Activated T-helper 2 cell treated with anti-CD3 and anti-CD28 coated beads, Interferon-gamma antibody, Interleukin-2, Interleukin-4, amounts not matched to agents 10 μg/mL and 5 μg/mL and 100 μg/mL, durations not matched to agents 14 hours and 24 hours and 36 hours (primary cell): ENCODE results near the gene MTFR1L. TPM values are rescaled to one million over a fixed set of nuclear protein-coding genes. Genes with fewer than 3 reads are reported as not detected.
A peak's percentile ranks its signal among the peaks of the same experiment; 100 is the strongest.

Experiments
- DNase-seq: peaks from one replicate; pipeline ENCODE4 v3.0.0; 2021; ENCODE audit warnings: low spot score
- H3K27ac Mint-ChIP-seq: one replicate; pipeline ENCODE4 v1.8.0; 2021; ENCODE audit warnings: mixed read lengths
- H3K27me3 Mint-ChIP-seq: one replicate; pipeline ENCODE4 v1.8.0; 2021; ENCODE audit warnings: low read depth, mixed read lengths
- H3K36me3 Mint-ChIP-seq: one replicate; pipeline ENCODE4 v1.8.0; 2021; ENCODE audit warnings: low read depth, mixed read lengths
- H3K4me1 Mint-ChIP-seq: one replicate; pipeline ENCODE4 v1.8.0; 2021; ENCODE audit warnings: low read depth, mixed read lengths
- H3K4me3 Mint-ChIP-seq: one replicate; pipeline ENCODE4 v1.8.0; 2021; ENCODE audit warnings: low read depth, mild to moderate bottlenecking, moderate library complexity, mixed read lengths
- H3K9me3 Mint-ChIP-seq: one replicate; pipeline ENCODE4 v1.8.0; 2021; ENCODE audit warnings: mixed read lengths
- intact Hi-C: fragments of 100-400 bp; cut with micrococcal nuclease; formaldehyde crosslinking; loops from one replicate; pipeline ENCODE4 v1.15.1; 2023
- total RNA-seq: library from RNA; stranded (reverse); gene quantifications from 2 replicates; pipeline ENCODE4 v1.2.3, GENCODE V29; 2022

The MTFR1L gene
- total RNA-seq: 29.6 and 30.0 TPM in 2 replicates

DNA sequence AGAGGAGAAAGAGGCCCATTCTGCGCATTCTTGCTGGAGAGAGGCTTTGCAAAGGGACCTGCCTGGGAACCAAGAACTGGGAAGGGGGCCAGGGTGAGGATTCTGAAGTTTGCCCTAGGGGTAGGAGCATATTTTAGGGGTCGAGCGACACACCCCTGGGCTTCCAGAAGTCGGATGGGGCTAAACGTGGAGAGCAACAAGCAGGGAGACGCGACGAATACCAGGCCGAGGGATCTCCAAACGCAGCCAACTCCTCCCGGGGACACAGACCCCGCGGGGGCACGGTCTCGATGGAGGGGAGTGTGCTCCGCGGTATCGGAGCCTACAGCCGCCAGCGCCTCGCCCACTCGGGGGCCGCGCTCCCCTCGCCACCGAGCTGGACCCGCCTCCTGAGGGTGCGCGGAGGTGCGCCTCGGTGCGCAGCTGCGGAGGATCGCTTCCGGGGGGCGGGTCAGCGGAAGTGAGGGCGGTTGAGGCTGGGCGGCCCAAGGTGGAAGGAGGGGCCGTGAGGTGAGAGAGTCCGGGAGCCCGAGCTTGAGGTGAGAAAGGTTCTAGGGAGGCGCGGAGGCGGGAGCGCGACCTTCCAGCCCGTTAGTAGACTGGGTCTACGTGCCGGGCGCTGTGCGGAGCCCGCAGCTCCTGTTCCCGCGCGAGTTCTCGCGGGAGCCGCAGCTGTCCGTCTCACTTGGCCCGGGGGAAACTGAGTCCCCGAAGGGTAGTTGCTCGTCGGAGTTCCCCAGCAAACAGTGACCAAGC, at the start of gene MTFR1L:
TSS of gene MTFR1L (plus strand) at position 464 of the 756 bp plus-strand sequence. CDS start 3,151 bp downstream, outside the sequence.
- Mint-ChIP-seq H3K4me1 (peaks cover 26% of the 10 kb centered on the region), H3K27ac (peak within 1 kb of the TSS; percentile 90), H3K27me3 (no peaks in the 10 kb centered on the region), H3K4me3 (peak within 1 kb of the TSS; percentile 97), H3K9me3 (no peaks in the 10 kb centered on the region), H3K36me3 (peaks cover 9% of the 10 kb centered on the region)
- intact Hi-C loops: loop anchor here (1.0 to 10.0 kb wide), 3 partner anchors 55 to 295 kb away; partner anchors contain the start of genes PAFAH2 and PAQR7
- peak; percentile 92 for DNase-seq

DNA sequence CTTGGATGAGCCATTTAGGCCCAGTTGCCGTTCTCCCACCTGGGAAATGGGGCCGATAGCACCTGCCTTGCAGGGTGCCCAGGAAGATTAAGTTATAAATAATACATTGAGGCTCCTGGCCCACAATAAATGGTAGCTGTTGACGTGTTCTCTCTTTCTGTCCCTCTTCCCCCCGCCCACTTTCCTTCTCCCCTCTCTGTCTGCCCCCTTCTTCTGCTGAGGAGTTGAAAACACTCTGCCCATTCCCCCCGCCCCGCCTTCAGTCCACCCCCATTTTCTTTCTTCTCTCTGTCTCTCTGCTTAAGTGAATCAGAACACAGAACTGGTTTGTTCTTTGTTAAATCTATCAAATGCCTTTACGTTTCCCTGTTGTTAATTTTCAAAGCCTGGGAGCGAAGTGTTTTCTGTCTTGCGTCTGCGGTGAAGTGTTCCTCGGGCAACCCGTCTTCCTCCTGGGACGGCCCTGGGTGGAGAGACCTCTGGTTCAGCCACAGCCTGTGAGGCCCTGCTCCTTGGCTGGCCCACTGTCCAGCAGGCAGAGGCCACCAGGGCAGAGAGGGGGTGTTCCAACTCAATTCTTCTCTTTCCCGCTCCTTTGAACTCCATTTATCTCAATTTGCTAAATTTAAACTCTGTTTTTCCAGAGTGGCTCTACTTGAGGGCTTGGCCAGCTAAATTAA, 49.1 kb upstream of the MTFR1L start:
- H3K36me3 Mint-ChIP-seq: peaks cover 5% of the 10 kb centered on the region
- no peak for DNase-seq
- H3K27me3 Mint-ChIP-seq: peaks cover 47% of the 10 kb centered on the region
- no peak overlapping the region for H3K4me3 Mint-ChIP-seq
- peaks cover 19% of the 10 kb centered on the region for H3K4me1 Mint-ChIP-seq
- intact Hi-C loops: no loop called here
- no peaks in the 10 kb centered on the region for H3K9me3 Mint-ChIP-seq
- no peak overlapping the region for H3K27ac Mint-ChIP-seq

DNA sequence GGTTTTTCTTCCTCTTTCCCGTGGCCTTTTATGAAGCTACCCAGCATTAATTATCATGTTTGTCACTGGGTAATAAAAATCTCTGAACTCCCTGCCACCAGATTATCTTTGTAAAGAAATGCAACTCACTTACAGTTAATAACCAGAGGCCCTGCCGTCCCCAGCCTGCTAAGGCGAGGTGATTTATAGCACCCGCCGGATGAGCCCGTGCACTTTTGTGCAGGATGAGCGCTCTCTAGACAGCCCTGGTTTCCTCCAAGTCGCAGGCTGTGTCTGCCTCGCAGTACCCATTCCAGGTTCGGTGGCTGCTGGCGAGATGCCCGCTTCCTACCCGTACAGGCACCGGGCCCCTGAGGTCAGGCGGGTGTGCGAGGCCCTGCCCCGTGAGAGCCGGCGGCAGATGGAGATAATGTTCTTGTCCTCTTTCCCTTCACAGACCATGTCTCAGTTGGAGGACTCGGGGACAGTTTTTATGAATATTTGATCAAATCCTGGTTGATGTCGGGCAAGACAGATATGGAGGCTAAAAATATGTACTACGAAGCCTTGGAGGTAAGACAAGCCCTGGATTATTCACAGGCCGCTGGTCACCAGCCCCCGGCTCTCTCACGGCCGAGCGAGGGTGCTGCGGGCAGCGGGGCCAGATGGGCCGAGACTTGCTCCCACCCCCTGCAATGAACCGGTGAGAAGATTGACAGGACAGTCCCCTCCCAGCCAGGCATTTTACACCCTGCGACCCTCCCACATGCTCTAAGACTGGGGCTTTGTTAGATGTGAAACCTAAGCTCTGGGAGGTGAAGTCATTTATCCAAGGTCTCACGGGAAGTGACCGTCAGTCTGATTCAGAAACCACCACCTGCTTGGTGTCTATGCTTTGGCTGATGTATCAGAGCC, 48.3 kb upstream of the MTFR1L start:
- peaks cover 20% of the 10 kb centered on the region for H3K4me1 Mint-ChIP-seq

DNA sequence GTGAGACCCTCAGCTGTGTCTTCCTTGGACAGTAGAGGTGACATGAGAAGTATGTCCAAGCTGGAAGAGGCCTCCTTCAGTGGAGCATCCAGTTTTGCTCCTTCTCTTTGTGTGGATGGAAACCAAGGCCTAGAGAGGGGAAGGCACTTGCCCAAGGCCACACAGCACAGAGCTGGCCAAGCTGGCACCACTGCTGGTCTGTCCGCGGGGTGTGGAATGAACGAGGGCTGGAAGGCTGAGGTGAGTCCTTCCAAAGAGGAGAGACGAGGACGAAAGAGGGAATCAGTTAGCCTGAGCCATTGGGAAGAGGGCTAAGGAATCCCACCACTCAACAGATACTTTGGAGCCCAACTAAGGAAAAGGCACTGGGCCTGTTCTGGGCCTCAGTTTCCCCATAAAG, 47.6 kb upstream of the MTFR1L start:
- peaks cover 20% of the 10 kb centered on the region for H3K4me1 Mint-ChIP-seq
- no peak overlapping the region for H3K27ac Mint-ChIP-seq
- intact Hi-C loops: no loop called here
- no peak overlapping the region for H3K4me3 Mint-ChIP-seq
- H3K9me3 Mint-ChIP-seq: no peaks in the 10 kb centered on the region
- peaks cover 53% of the 10 kb centered on the region for H3K27me3 Mint-ChIP-seq
- DNase-seq: no peak
- H3K36me3 Mint-ChIP-seq: peaks cover 5% of the 10 kb centered on the region

More for the DNA sequence above, 48.3 kb upstream of the MTFR1L start:
- Mint-ChIP-seq H3K36me3 (peaks cover 5% of the 10 kb centered on the region), H3K9me3 (no peaks in the 10 kb centered on the region), H3K4me3 (no peak overlapping the region), H3K27ac (no peak overlapping the region), H3K27me3 (peaks cover 49% of the 10 kb centered on the region)
- intact Hi-C loops: no loop called here
- DNase-seq: no peak

DNA sequence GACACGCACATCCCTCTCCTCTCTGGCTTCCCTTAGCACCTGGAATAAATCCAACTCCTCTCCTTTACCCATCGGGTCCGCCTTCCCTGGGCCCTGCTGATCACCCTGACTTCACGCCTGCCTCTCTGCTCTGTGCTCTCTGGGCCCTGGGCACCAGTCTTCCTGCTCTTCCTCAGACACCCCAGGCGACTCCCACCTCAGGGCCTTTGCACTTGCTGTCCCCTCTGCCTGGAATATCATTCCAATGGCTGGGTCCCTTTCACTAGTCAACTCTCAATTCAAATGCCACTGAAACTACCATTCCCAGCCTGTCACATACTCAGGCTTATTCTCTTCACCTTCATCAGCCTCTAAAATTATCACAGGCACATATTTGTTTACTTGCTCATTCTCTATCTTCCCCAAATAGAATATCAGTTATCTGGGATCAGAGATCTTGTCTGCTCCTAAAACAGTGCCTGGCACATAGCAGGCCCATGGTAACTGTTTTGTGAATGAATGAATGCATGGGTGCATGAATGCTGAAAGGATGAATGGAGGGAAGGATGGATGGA, 47.0 kb upstream of the MTFR1L start:
- Mint-ChIP-seq H3K36me3 (peaks cover 5% of the 10 kb centered on the region), H3K4me3 (no peak overlapping the region), H3K4me1 (peaks cover 20% of the 10 kb centered on the region), H3K9me3 (no peaks in the 10 kb centered on the region), H3K27me3 (peaks cover 56% of the 10 kb centered on the region), H3K27ac (no peak overlapping the region)
- DNase-seq: no peak
- intact Hi-C loops: no loop called here

DNA sequence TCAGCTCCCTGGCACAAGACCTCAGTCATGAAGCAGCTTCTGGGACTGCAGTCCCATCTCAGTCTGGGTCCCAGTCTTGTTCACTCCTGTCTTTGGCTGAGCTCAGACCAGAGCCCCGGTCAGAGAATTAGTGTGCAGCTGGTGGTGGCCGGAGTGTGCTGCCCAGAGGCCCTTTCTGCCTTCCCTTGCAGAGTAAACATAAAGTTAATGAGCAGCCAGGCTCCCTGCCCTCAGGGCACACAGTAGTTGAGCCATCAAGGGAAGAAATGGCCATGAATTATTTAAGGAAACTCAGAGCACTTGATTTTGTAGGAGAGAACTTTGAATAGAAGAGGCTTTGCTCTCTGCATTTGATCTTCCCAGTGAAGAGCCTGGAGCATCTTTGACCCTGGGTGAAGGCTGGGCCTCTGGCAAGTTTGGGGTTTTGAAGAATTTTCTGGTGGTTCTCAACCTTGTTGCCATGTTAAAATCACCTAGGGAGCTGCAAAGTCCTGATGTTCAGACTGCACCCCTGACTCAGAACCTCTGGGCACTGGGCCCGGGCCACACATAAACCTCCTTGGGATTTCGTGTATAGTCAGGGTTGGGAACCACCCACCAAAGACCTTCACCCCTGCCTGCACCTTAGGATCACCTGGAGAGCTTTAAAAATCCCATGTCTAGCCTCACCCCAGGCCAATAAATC, 46.2 kb upstream of the MTFR1L start:
- peaks cover 20% of the 10 kb centered on the region for H3K4me1 Mint-ChIP-seq
- peaks cover 60% of the 10 kb centered on the region for H3K27me3 Mint-ChIP-seq
- no peak for DNase-seq
- H3K27ac Mint-ChIP-seq: no peak overlapping the region
- no peak overlapping the region for H3K4me3 Mint-ChIP-seq
- intact Hi-C loops: loop anchor here (1.0 kb wide), 1 partner anchor 99 kb away; no protein-coding TSS in a partner anchor
- H3K9me3 Mint-ChIP-seq: no peaks in the 10 kb centered on the region
- peaks cover 5% of the 10 kb centered on the region for H3K36me3 Mint-ChIP-seq

DNA sequence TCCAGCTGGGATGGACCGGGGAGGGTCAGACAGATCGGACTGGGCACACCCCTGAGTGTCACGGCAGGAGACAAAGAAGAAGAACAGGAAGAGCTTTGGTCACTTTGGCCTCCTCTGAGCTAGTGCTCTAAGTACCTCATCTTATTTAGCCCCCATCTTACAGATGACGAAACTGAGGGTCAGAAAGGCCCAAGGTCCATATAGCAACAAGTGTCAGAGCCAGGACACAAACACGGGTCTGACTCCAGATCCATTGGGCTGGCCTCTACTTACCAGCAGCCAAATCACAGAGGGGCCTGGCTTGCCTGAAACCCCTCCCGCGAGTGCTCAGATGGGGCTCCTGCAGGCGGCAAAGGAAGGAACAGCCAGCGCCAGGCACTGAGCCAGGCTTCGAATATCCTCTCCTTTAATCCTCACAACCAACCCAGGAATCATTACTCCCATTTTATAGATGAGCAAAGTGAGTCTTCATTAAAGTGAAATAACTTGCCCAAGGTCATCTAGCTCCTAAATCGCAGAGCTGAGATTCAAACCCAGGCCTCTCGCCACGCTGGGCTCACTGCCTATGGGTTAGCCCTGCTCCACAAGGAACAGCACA, 45.4 kb upstream of the MTFR1L start:
- DNase-seq: no peak
- no peaks in the 10 kb centered on the region for H3K9me3 Mint-ChIP-seq
- H3K27me3 Mint-ChIP-seq: peaks cover 64% of the 10 kb centered on the region
- H3K4me3 Mint-ChIP-seq: no peak overlapping the region
- H3K36me3 Mint-ChIP-seq: peaks cover 5% of the 10 kb centered on the region
- intact Hi-C loops: loop anchor here (1.0 kb wide), 1 partner anchor 100 kb away; no protein-coding TSS in a partner anchor
- peaks cover 20% of the 10 kb centered on the region for H3K4me1 Mint-ChIP-seq
- no peak overlapping the region for H3K27ac Mint-ChIP-seq

DNA sequence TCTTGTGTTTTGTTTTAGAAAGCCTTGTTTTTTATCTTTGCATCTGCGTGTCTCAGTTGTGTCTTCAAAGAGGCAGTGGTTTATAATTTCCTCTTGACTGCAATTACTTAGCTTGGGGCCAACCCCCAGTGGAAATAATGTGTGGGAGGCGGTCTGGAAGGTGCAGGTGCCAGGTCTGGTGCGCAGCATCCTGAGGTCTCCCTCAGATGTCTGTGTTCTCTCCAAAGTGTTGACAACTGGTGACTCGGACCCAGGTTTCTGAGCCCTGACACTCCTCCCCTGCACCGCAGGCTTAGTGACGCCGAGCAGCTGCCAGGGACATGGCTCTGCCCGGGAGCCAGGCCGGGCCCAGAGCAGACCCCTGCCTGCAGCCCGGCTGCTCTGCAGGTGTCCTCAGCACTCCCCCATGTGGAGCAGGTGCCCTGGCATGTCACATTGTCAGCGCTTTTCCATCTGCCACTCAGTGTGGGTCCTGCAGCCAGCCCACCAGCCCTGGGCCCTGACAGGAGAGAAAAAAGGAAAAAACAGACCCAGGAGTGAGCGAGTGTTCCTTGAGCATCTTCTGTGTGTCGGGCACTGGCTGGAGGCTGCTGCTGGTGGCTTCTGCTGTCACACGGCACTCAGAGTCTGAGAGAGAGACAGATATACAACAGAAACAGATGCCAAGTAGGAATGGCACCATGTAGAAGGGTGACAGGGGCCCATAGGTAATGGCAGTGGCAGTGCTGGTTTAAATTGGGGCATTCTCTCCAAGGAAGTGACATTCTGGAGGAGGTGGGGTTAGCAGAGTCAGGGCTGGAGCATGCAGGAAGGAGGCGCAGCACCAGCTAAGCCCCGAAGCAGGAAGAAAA, 44.6 kb upstream of the MTFR1L start:
- peaks cover 61% of the 10 kb centered on the region for H3K27me3 Mint-ChIP-seq
- intact Hi-C loops: loop anchor here (1.0 kb wide), 1 partner anchor 101 kb away; no protein-coding TSS in a partner anchor
- peaks cover 5% of the 10 kb centered on the region for H3K36me3 Mint-ChIP-seq
- H3K4me3 Mint-ChIP-seq: no peak overlapping the region
- H3K27ac Mint-ChIP-seq: peak overlapping the region; percentile 5
- H3K4me1 Mint-ChIP-seq: peaks cover 20% of the 10 kb centered on the region
- peak; percentile 74 for DNase-seq
- H3K9me3 Mint-ChIP-seq: no peaks in the 10 kb centered on the region

DNA sequence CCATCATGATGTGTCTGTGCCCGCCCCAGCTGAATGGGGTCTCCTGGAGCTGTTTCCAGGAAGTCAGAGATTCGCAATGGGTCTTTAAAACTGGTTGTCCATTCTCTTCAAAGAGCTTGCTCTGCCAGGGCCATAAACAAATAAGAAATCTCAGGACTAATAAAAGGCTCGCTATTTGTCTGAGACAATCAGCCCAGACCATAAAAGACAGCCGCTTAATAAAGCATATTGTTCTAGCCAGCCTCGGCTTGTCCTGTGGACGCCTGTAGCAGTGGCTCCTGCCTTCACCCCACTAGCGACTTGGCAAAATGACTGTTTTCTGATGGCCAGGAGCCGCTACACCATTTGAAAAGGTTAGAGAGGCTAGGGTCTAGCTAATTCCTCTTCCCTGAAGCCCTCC, 40.4 kb upstream of the MTFR1L start:
- peaks cover 35% of the 10 kb centered on the region for H3K27me3 Mint-ChIP-seq
- no peak for DNase-seq
- H3K36me3 Mint-ChIP-seq: no peaks in the 10 kb centered on the region
- intact Hi-C loops: no loop called here
- H3K27ac Mint-ChIP-seq: no peak overlapping the region
- no peaks in the 10 kb centered on the region for H3K9me3 Mint-ChIP-seq
- H3K4me1 Mint-ChIP-seq: peaks cover 14% of the 10 kb centered on the region
- H3K4me3 Mint-ChIP-seq: no peak overlapping the region

DNA sequence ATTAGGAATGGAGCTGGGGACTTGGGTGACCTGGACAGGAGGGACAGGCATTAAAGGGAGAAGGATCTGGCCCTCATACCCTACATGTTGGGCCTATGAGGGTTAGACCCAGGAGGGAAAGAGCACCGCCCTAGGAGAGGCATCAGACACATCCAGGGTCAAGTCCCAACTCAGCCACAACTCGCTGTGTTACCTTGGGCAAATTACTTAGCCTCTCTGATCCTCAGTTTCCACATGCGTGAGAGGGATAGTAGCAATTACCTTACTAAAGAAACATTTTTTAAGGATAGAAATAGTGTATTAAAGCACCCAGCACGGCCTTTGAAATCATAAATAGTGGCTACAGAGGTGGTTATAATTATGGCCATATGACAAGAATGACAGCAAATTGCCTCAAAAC, 39.9 kb upstream of the MTFR1L start:
- DNase-seq: no peak
- Mint-ChIP-seq H3K27ac (no peak overlapping the region), H3K36me3 (no peaks in the 10 kb centered on the region), H3K4me1 (peaks cover 10% of the 10 kb centered on the region), H3K9me3 (no peaks in the 10 kb centered on the region), H3K27me3 (peaks cover 38% of the 10 kb centered on the region), H3K4me3 (no peak overlapping the region)
- intact Hi-C loops: no loop called here
